SK-N-SH (cell line): ENCODE measurements around the gene LANCL3. TPM values are rescaled to one million over a fixed set of nuclear protein-coding genes. Genes with fewer than 3 reads are reported as not detected.

Experiments
- CTCF ChIA-PET: fragments of 300-600, 350-600 bp; formaldehyde crosslinking; extraction: SDS; loops from one replicate; lab custom pipeline; 2021; lab: Yijun Ruan, JAX
- POLR2A ChIA-PET: fragments of 350-600 bp; sonication (Branson Sonifier 250); formaldehyde crosslinking; extraction: SDS; loops from one replicate; lab custom pipeline; 2020; ENCODE audit warnings: antibody characterized with exemption, inconsistent platforms; lab: Yijun Ruan, JAX
- DNase-seq: peaks from one replicate; pipeline ENCODE4 v3.0.0; 2012
- H2AFZ ChIP-seq: fragments of 200-600 bp; sonication (generic); 2 replicates; pipeline ENCODE4 v1.8.1; 2016; ENCODE audit warnings: antibody characterized with exemption, mild to moderate bottlenecking, low read depth
- H3F3A ChIP-seq: fragments of 200-600 bp; sonication (generic); replicated peaks from 2 replicates; pipeline ENCODE3; 2016; ENCODE audit warnings: antibody characterized with exemption, mild to moderate bottlenecking; ENCODE audit not compliant: insufficient read depth
- H3K27ac ChIP-seq, 2 experiments: fragments of 200-500 bp in 1 of 2; fragments of 200-600 bp in 1 of 2; sonication (Bioruptor generic) in 1 of 2; sonication (generic), shearing (Covaris generic) in 1 of 2; 2 replicates each; pipeline versions ENCODE4 v1.5.1 to v1.6.1; 2014 to 2016; ENCODE audit warnings: low read depth in 2 of 2, inconsistent platforms in 1 of 2, low read length in 1 of 2, mild to moderate bottlenecking in 1 of 2, mixed read lengths in 1 of 2
- H3K27me3 ChIP-seq: fragments of 200-600 bp; sonication (generic), shearing (Covaris generic); 2 replicates; pipeline ENCODE4 v1.6.1; 2016; ENCODE audit warnings: mixed run types; ENCODE audit not compliant: insufficient read depth
- H3K36me3 ChIP-seq, 2 experiments: fragments of 200-500 bp in 1 of 2; fragments of 200-600 bp in 1 of 2; sonication (Bioruptor generic) in 1 of 2; sonication (generic) in 1 of 2; replicated peaks in 1 of 2; 2 replicates each; pipeline versions ENCODE3 to v1.5.1; 2014 to 2016; ENCODE audit warnings: low read length in 1 of 2, mild to moderate bottlenecking in 1 of 2; ENCODE audit not compliant: insufficient read depth in 2 of 2, control insufficient read depth in 1 of 2
- H3K4me1 ChIP-seq, 2 experiments: fragments of 200-500 bp in 1 of 2; fragments of 200-600 bp in 1 of 2; sonication (Bioruptor generic) in 1 of 2; sonication (generic), shearing (Covaris generic) in 1 of 2; 2 replicates each; pipeline versions ENCODE4 v1.5.1 to v1.6.1; 2014 to 2016; ENCODE audit warnings: low read depth in 1 of 2, low read length in 1 of 2, mixed run types in 1 of 2; ENCODE audit not compliant: insufficient read depth in 2 of 2, control insufficient read depth in 1 of 2
- H3K4me2 ChIP-seq: fragments of 200-600 bp; sonication (generic), shearing (Covaris generic); 2 replicates; pipeline ENCODE4 v1.6.1; 2017; ENCODE audit warnings: mixed run types
- H3K4me3 ChIP-seq, 2 experiments: fragments of 200-500 bp in 1 of 2; fragments of 200-600 bp in 1 of 2; sonication (Bioruptor generic) in 1 of 2; sonication (generic), shearing (Covaris generic) in 1 of 2; 2 replicates each; pipeline versions ENCODE4 v1.5.1 to v1.8.1; 2014 to 2016; ENCODE audit warnings: low read depth in 2 of 2, inconsistent platforms in 1 of 2, low read length in 1 of 2, mild to moderate bottlenecking in 1 of 2, mixed read lengths in 1 of 2, moderate library complexity in 1 of 2
- H3K79me2 ChIP-seq: fragments of 200-600 bp; sonication (generic); 2 replicates; pipeline ENCODE4 v1.8.1; 2017; ENCODE audit warnings: mild to moderate bottlenecking; ENCODE audit not compliant: insufficient read depth
- H3K9ac ChIP-seq: fragments of 200-600 bp; sonication (generic); 2 replicates; pipeline ENCODE4 v1.6.1; 2017; ENCODE audit warnings: mixed run types
- H3K9me2 ChIP-seq: fragments of 200-600 bp; sonication (generic); 2 replicates; pipeline ENCODE4 v1.6.1; 2017; ENCODE audit warnings: mixed run types
- H3K9me3 ChIP-seq: fragments of 200-600 bp; sonication (generic); 2 replicates; pipeline ENCODE4 v1.6.1; 2017; ENCODE audit warnings: mixed run types, mild to moderate bottlenecking, moderate library complexity
- H4K20me1 ChIP-seq: fragments of 200-600 bp; sonication (generic); 2 replicates; pipeline ENCODE4 v1.6.1; 2017; ENCODE audit warnings: mild to moderate bottlenecking, mixed run types; ENCODE audit not compliant: insufficient read depth
- CHD2 ChIP-seq: fragments of 150-350 bp; IDR thresholded peaks from 2 replicates; pipeline ENCODE4 v1.6.1; 2018; ENCODE audit warnings: low read length; ENCODE audit not compliant: partially characterized antibody
- FOSL2 ChIP-seq: IDR thresholded peaks from 2 replicates; pipeline ENCODE4 v1.4.0; 2012; ENCODE audit warnings: low read depth, mild to moderate bottlenecking, moderate library complexity, borderline replicate concordance
- FOXJ3 ChIP-seq: sonication (generic); formaldehyde crosslinking; IDR thresholded peaks from 2 replicates; pipeline ENCODE4 v1.5.1; 2020; ENCODE audit warnings: mild to moderate bottlenecking, missing genetic modification reagents
- FOXM1 ChIP-seq: IDR thresholded peaks from 2 replicates; pipeline ENCODE4 v1.4.0; 2012; ENCODE audit warnings: low read depth, mild to moderate bottlenecking
- GABPA ChIP-seq: IDR thresholded peaks from 2 replicates; pipeline ENCODE4 v1.4.0; 2012; ENCODE audit warnings: low read depth, mild to moderate bottlenecking
- JUND ChIP-seq: IDR thresholded peaks from 2 replicates; pipeline ENCODE4 v1.4.0; 2012
- MEF2A ChIP-seq: IDR thresholded peaks from 2 replicates; pipeline ENCODE4 v1.4.0; 2012; ENCODE audit warnings: low read depth, borderline replicate concordance
- NRF1 ChIP-seq: IDR thresholded peaks from 2 replicates; pipeline ENCODE4 v1.6.1; 2012; ENCODE audit warnings: low read depth, mild to moderate bottlenecking, low read length
- RAD21 ChIP-seq: IDR thresholded peaks from 2 replicates; pipeline ENCODE4 v1.6.1; 2012; ENCODE audit warnings: mild to moderate bottlenecking, low read length
- RFX5 ChIP-seq: IDR thresholded peaks from 2 replicates; pipeline ENCODE4 v1.6.1; 2012; ENCODE audit warnings: mild to moderate bottlenecking, improper control_type of control experiment, low read length
- SMC3 ChIP-seq: IDR thresholded peaks from 2 replicates; pipeline ENCODE4 v1.6.1; 2012; ENCODE audit warnings: low read depth, low read length, improper control_type of control experiment
- TCF12 ChIP-seq: IDR thresholded peaks from 2 replicates; pipeline ENCODE4 v1.4.0; 2012
- TEAD4 ChIP-seq: IDR thresholded peaks from 2 replicates; pipeline ENCODE4 v1.4.0; 2012; ENCODE audit warnings: mild to moderate bottlenecking, borderline replicate concordance; ENCODE audit not compliant: insufficient read depth
- WGBS: methylation state at CpG from one replicate; pipeline ENCODE4 v1.1.6; 2017; ENCODE audit warnings: low lambda C conversion rate; 5-methylcytosine and 5-hydroxymethylcytosine counted together
- polyA plus RNA-seq, 3 experiments: library from polyadenylated mRNA; depleted of rRNA; stranded (reverse); fragments of >200 nt; gene quantifications; 2 replicates each; pipeline ENCODE4 v1.2.3, GENCODE V29; 2012
- TF ChIP-seq, protein P1 (sequence below): IDR thresholded peaks from 2 replicates; pipeline ENCODE4 v1.4.0; 2012; ENCODE audit warnings: low read depth
- TF ChIP-seq, protein P2 (sequence below): IDR thresholded peaks from 2 replicates; pipeline ENCODE4 v1.6.1; 2012; ENCODE audit warnings: mild to moderate bottlenecking, low read depth, low read length, moderate library complexity

LANCL3 gene
- polyA plus RNA-seq, 1 of the 3 experiments (the other 2 are of a cell fraction) = under 0.01 TPM

DNA sequence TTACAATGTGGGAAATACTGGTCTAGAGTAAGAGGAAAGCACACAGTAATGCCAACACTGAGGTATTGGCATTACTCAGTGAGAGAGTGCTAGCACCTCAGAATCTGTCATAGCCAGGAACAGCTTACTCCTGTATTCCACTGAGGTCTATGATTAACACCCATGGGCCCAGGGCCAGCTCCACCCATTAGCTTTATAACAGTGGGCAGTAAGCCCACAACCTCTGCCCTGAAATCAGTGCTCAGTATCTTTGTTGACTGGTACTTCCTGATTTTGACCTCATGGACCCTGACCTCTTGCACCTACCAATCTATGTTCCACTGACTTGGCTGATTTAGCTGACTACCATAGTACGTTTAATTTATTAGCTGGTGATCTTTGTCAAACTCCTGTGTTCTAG is 56.1 kb downstream of the LANCL3 start:
- POLR2A ChIA-PET = no interaction called here
- Histone ChIP-seq H2AFZ (no peak overlapping the region), H3K27me3 (no peaks in the 10 kb centered on the region), H3K4me1 (no peaks in the 10 kb centered on the region), H3K36me3 (no peaks in the 10 kb centered on the region), H3K4me3 (no peak overlapping the region), H3K9ac (no peak overlapping the region), H4K20me1 (no peaks in the 10 kb centered on the region), H3K9me3 (no peaks in the 10 kb centered on the region), H3K27ac (no peak overlapping the region), H3F3A (peaks cover 4% of the 10 kb centered on the region), H3K79me2 (no peaks in the 10 kb centered on the region), H3K9me2 (no peaks in the 10 kb centered on the region), H3K4me2 (no peak overlapping the region)
- WGBS = 5% methylated on average over 1 of the region's 1 CpG
- CTCF ChIA-PET = no interaction called here
- DNase-seq = no peak
- TF ChIP-seq FOXM1 (no peak), SMC3 (no peak), RFX5 (no peak), TCF12 (no peak), NRF1 (no peak), GABPA (no peak), CHD2 (no peak)

DNA sequence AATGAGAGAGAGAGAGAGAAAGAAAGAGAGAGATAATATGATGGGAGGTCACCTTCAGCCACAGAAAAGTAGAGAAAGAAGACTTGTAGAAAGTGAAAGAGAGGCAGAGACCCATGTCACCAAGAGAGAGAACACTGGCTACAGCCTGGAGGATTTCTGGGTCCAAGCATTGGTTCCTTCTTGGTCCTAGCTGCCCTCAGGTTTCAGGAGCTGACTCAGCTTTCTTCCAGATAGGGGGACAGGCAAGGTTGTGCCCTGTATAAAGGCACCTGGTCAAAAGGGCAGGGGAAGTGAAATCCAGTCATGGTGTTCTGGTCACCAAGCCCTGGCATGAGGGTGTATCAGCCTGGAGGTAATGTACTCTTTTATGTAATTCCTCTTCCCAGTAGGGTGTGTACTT is 66.6 kb downstream of the LANCL3 start:
- no peak overlapping the region for H3K4me3 ChIP-seq
- H3K9me2 ChIP-seq = no peaks in the 10 kb centered on the region
- ChIA-PET POLR2A (no interaction called here), CTCF (no interaction called here)
- TF ChIP-seq TEAD4 (no peak), FOSL2 (no peak), FOXJ3 (CRISPR knock-in tag) (no peak), RFX5 (no peak), JUND (no peak), RAD21 (no peak)
- TF ChIP-seq, protein P1, sequence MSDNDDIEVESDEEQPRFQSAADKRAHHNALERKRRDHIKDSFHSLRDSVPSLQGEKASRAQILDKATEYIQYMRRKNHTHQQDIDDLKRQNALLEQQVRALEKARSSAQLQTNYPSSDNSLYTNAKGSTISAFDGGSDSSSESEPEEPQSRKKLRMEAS = no peak
- no peak overlapping the region for H3K27ac ChIP-seq
- no peak for DNase-seq
- H2AFZ ChIP-seq = no peak overlapping the region
- no peaks in the 10 kb centered on the region for H3F3A ChIP-seq
- H3K4me2 ChIP-seq = no peak overlapping the region
- no peaks in the 10 kb centered on the region for H3K79me2 ChIP-seq
- no peaks in the 10 kb centered on the region for H4K20me1 ChIP-seq
- no peaks in the 10 kb centered on the region for H3K4me1 ChIP-seq
- H3K27me3 ChIP-seq = no peaks in the 10 kb centered on the region; the same call in 1 of the 2 replicates
- H3K9me3 ChIP-seq = no peaks in the 10 kb centered on the region
- H3K9ac ChIP-seq = no peak overlapping the region
- no peaks in the 10 kb centered on the region for H3K36me3 ChIP-seq

DNA sequence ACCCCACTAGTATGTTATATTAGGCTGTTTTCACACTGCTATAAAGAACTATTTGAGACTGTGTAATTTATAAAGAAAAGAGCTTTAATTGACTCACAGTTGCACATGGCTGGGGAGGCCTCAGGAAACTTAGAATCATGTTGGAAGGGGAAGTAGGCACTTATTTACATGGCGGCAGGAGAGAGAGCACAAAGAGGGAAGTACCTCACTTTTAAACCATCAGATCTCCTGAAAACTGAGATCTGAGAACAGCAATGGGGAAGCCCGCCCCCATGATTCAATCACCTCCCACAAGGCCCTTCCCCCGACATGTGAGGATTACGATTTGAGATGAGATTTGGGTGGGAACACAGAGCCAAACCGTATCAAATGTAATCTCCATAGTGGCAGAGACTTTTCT is 68.7 kb downstream of the LANCL3 start:
- Histone ChIP-seq H3K9me3 (no peaks in the 10 kb centered on the region), H3K27ac (no peak overlapping the region), H3K36me3 (no peaks in the 10 kb centered on the region), H3K4me3 (no peak overlapping the region), H4K20me1 (no peaks in the 10 kb centered on the region), H3K9ac (no peak overlapping the region), H3K4me2 (no peak overlapping the region), H3K27me3 (no peaks in the 10 kb centered on the region; the same call in 1 of the 2 replicates), H3K4me1 (no peaks in the 10 kb centered on the region), H3F3A (no peaks in the 10 kb centered on the region), H2AFZ (no peak overlapping the region), H3K9me2 (no peaks in the 10 kb centered on the region), H3K79me2 (no peaks in the 10 kb centered on the region)
- 17% methylated on average over 5 of the region's 5 CpGs for WGBS
- POLR2A ChIA-PET = no interaction called here
- CTCF ChIA-PET = no interaction called here
- no peak for DNase-seq
- TF ChIP-seq, protein P2, sequence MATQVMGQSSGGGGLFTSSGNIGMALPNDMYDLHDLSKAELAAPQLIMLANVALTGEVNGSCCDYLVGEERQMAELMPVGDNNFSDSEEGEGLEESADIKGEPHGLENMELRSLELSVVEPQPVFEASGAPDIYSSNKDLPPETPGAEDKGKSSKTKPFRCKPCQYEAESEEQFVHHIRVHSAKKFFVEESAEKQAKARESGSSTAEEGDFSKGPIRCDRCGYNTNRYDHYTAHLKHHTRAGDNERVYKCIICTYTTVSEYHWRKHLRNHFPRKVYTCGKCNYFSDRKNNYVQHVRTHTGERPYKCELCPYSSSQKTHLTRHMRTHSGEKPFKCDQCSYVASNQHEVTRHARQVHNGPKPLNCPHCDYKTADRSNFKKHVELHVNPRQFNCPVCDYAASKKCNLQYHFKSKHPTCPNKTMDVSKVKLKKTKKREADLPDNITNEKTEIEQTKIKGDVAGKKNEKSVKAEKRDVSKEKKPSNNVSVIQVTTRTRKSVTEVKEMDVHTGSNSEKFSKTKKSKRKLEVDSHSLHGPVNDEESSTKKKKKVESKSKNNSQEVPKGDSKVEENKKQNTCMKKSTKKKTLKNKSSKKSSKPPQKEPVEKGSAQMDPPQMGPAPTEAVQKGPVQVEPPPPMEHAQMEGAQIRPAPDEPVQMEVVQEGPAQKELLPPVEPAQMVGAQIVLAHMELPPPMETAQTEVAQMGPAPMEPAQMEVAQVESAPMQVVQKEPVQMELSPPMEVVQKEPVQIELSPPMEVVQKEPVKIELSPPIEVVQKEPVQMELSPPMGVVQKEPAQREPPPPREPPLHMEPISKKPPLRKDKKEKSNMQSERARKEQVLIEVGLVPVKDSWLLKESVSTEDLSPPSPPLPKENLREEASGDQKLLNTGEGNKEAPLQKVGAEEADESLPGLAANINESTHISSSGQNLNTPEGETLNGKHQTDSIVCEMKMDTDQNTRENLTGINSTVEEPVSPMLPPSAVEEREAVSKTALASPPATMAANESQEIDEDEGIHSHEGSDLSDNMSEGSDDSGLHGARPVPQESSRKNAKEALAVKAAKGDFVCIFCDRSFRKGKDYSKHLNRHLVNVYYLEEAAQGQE = no peak
- no peak for TF ChIP-seq MEF2A
- TF ChIP-seq, all 33 proteins: peak for 0
